Calu3 (cell line): ENCODE data around the gene KIRREL3. TPM values are rescaled to one million over a fixed set of nuclear protein-coding genes. Genes with fewer than 3 reads are reported as not detected.

Experiments used
- BruUV-seq: library from RNA; stranded (reverse); fragments of 400-500 nt; replicated peaks from 2 replicates; lab custom pipeline; 2021; lab: Mats Ljungman, UMichigan
- CTCF ChIA-PET: fragments of 300-600 bp; sonication (Branson Sonifier 250); formaldehyde crosslinking; loops from one replicate; lab custom pipeline; 2022; ENCODE audit warnings: antibody characterized with exemption; lab: Charles Lee
- DNase-seq: peaks from one replicate; pipeline ENCODE4 v3.0.0; 2022
- H3K27ac Mint-ChIP-seq: one replicate; pipeline ENCODE4 v1.8.0; 2022; ENCODE audit warnings: mixed read lengths; ENCODE audit not compliant: unreplicated experiment
- H3K27me3 Mint-ChIP-seq: one replicate; pipeline ENCODE4 v1.8.0; 2022; ENCODE audit warnings: mixed read lengths; ENCODE audit not compliant: unreplicated experiment
- H3K36me3 Mint-ChIP-seq: one replicate; pipeline ENCODE4 v1.8.0; 2022; ENCODE audit warnings: mild to moderate bottlenecking, moderate library complexity, mixed read lengths; ENCODE audit not compliant: insufficient read depth, unreplicated experiment
- H3K4me1 Mint-ChIP-seq: one replicate; pipeline ENCODE4 v1.8.0; 2022; ENCODE audit warnings: mild to moderate bottlenecking, low read depth, mixed read lengths; ENCODE audit not compliant: unreplicated experiment
- H3K4me3 Mint-ChIP-seq: one replicate; pipeline ENCODE4 v1.8.0; 2022; ENCODE audit warnings: mild to moderate bottlenecking, low read depth, moderate library complexity, mixed read lengths; ENCODE audit not compliant: unreplicated experiment
- H3K9me3 Mint-ChIP-seq: one replicate; pipeline ENCODE4 v1.8.0; 2022; ENCODE audit warnings: low read depth, mixed read lengths; ENCODE audit not compliant: unreplicated experiment
- intact Hi-C: fragments of 100-400 bp; cut with micrococcal nuclease; formaldehyde crosslinking; loops from one replicate; pipeline ENCODE4 v1.10.0; 2022; ENCODE audit not compliant: unreplicated experiment
- total RNA-seq: library from RNA; stranded (reverse); gene quantifications from 2 replicates; pipeline ENCODE4 v1.2.3, GENCODE V29; 2022
- TF ChIP-seq, protein P1 (sequence below): fragments of 200-600 bp; IDR thresholded peaks from one replicate; pipeline ENCODE4 v1.8.0; 2022; ENCODE audit warnings: antibody characterized with exemption; ENCODE audit not compliant: unreplicated experiment

Gene KIRREL3
- total RNA-seq, 1 experiment from 2014 or later: 0.26 TPM

DNA sequence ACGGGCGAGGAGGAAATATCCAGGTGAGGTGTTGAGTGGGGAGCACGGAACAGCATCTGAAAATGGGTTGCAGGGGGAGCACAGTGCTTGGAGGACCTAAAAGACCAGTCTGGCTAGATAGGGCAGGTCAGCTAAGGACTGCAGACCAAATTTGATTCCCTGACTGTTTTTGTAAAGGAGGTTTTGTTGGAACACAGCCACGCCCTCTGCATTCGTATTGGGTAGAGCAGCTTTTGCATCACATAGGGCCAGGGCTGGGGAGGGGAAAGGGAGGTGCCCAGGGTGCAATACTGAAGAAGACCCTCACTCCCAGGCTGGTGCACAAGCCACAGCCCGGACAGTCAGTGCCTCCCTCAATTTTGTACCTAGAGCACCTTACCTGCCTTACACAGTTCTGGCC, 286.8 kb downstream of the KIRREL3 start:
- no peaks in the 10 kb centered on the region for H3K36me3 Mint-ChIP-seq
- peaks cover 63% of the 10 kb centered on the region for H3K27me3 Mint-ChIP-seq
- H3K27ac Mint-ChIP-seq: no peak overlapping the region
- no TSS peak for BruUV-seq
- TF ChIP-seq, protein P1, sequence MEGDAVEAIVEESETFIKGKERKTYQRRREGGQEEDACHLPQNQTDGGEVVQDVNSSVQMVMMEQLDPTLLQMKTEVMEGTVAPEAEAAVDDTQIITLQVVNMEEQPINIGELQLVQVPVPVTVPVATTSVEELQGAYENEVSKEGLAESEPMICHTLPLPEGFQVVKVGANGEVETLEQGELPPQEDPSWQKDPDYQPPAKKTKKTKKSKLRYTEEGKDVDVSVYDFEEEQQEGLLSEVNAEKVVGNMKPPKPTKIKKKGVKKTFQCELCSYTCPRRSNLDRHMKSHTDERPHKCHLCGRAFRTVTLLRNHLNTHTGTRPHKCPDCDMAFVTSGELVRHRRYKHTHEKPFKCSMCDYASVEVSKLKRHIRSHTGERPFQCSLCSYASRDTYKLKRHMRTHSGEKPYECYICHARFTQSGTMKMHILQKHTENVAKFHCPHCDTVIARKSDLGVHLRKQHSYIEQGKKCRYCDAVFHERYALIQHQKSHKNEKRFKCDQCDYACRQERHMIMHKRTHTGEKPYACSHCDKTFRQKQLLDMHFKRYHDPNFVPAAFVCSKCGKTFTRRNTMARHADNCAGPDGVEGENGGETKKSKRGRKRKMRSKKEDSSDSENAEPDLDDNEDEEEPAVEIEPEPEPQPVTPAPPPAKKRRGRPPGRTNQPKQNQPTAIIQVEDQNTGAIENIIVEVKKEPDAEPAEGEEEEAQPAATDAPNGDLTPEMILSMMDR: no peak
- peaks cover 9% of the 10 kb centered on the region for H3K4me1 Mint-ChIP-seq
- CTCF ChIA-PET: no interaction called here
- intact Hi-C loops: no loop called here
- no peak for DNase-seq
- no peaks in the 10 kb centered on the region for H3K9me3 Mint-ChIP-seq
- no peak overlapping the region for H3K4me3 Mint-ChIP-seq

GRCh38 chr11:126711977-126712625, 288.5 kb downstream of the KIRREL3 start:
- Mint-ChIP-seq H3K27ac (no peak overlapping the region), H3K9me3 (no peaks in the 10 kb centered on the region), H3K4me3 (no peak overlapping the region), H3K27me3 (peaks cover 68% of the 10 kb centered on the region), H3K36me3 (no peaks in the 10 kb centered on the region), H3K4me1 (no peaks in the 10 kb centered on the region)
- no peak for DNase-seq
- BruUV-seq: no TSS peak
- intact Hi-C loops: no loop called here
- CTCF ChIA-PET: no interaction called here
- TF ChIP-seq, protein P1: no peak

DNA sequence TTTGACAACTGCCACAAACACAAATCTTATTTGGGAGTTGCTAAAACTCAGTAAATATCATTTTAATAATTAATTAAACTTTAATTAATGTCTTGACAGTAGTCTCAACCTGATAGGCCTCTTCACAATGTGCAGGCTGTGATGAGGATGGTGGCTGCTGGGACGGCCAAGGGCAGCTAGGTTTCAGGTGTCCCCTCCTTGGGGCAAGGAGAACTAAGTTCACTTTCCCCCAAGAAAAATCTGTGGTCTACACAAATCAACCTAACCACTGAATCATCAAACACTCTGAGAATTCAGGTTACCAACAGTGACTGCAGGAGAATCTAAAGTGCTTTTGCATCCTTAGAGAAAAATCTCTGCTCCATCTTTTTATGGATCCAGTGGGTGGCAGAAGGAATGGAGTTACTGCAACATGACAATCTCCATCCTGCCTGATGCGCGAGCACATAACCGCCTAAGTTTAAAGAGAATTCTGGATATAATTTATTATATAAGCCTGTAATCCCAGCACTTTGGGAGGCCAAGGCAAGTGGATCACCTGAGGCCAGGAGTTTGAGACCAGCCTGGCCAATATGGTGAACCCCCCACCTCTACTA, 289.7 kb downstream of the KIRREL3 start:
- no peak overlapping the region for H3K4me3 Mint-ChIP-seq
- H3K27ac Mint-ChIP-seq: no peak overlapping the region
- BruUV-seq: no TSS peak
- no peak for DNase-seq
- CTCF ChIA-PET: no interaction called here
- TF ChIP-seq, protein P1: no peak
- no peaks in the 10 kb centered on the region for H3K9me3 Mint-ChIP-seq
- H3K4me1 Mint-ChIP-seq: no peaks in the 10 kb centered on the region
- peaks cover 63% of the 10 kb centered on the region for H3K27me3 Mint-ChIP-seq
- intact Hi-C loops: no loop called here
- H3K36me3 Mint-ChIP-seq: no peaks in the 10 kb centered on the region

- intact Hi-C loops: no loop called here
- Mint-ChIP-seq H3K27me3 (peaks cover 39% of the 10 kb centered on the region), H3K4me1 (no peaks in the 10 kb centered on the region), H3K27ac (no peak overlapping the region), H3K9me3 (no peaks in the 10 kb centered on the region), H3K4me3 (no peak overlapping the region), H3K36me3 (no peaks in the 10 kb centered on the region)
- no TSS peak for BruUV-seq
- DNase-seq: no peak
- CTCF ChIA-PET: interaction anchor here (0.6 to 1.0 kb wide), 2 partner anchors 9 to 514 kb away, joined by 3 read pairs; no protein-coding TSS in a partner anchor
- TF ChIP-seq, protein P1: no peak
Observed at GRCh38 chr11:126707498-126707897, 293.1 kb downstream of the KIRREL3 start.
